ENCODE results near the gene HPCAL1. TPM values are rescaled to one million over a fixed set of nuclear protein-coding genes. Genes with fewer than 3 reads are reported as not detected.

Gene HPCAL1
- total RNA-seq, 1 experiment from 2014 or later, result 5.0 TPM

DNA sequence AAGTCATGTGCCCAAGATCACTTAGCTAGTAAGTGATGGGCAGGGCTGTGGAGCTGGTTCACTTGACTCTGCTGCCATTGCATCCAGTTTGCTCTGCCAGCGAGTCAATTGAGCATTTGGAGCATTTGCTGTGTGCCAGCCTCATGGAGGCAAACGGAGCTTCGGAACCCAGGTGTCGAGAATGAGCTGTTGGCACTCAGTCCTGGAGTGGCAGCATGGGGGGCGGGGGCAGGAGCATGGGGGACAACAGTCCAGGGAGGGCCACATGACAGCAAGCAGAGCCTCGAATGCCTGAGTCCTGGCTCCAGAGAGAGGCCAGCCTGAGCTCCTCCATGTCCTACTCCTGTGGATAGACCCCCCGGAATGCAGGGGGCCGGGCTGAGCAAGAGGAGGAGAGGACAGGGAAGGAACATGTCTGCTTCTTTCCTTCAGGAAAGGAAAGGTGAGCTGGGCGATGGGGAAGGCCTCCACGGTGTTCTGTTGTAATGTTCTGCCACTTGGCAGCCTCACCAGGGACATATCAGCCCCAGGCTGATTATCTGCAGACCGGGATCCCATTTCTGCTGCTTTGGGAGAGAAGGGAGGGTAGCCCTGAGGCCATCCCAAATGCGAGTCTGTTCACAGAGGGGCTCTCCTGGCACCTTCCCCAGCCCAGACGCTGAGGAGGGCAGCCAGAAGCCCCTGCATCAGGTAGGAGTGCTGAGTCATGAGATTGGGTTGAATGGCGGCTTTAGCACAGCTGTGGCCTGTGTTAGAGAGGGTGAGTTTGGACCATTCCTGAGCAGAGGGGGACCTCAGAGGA is 59.6 kb downstream of the HPCAL1 start:
- Histone ChIP-seq H3K4me3 (ENCODE audit: low read length) (no peak overlapping the region), H3K4me1 (ENCODE audit: low read length) (no peaks in the 10 kb centered on the region), H3K9me2 (replicated peaks; ENCODE audit: insufficient read depth, low read length) (no peaks in the 10 kb centered on the region), H3K9ac (ENCODE audit: low read length) (no peak overlapping the region), H3K4me2 (ENCODE audit: low read depth, low read length, poor library complexity, severe bottlenecking) (no peak overlapping the region), H3K9me3 (ENCODE audit: low read length) (no peaks in the 10 kb centered on the region), H3K36me3 (ENCODE audit: insufficient read depth, low read length) (no peaks in the 10 kb centered on the region), H2AFZ (ENCODE audit: low read length) (no peak overlapping the region), H4K20me1 (ENCODE audit: insufficient read depth, low read depth, low read length) (no peaks in the 10 kb centered on the region; the same call in 1 of the 2 replicates), H3K27ac (ENCODE audit: low read length) (no peak overlapping the region), H3K79me2 (ENCODE audit: low read length) (no peaks in the 10 kb centered on the region), H3K27me3 (ENCODE audit: low read length) (no peaks in the 10 kb centered on the region)
- DNase-seq, result no peak

DNA sequence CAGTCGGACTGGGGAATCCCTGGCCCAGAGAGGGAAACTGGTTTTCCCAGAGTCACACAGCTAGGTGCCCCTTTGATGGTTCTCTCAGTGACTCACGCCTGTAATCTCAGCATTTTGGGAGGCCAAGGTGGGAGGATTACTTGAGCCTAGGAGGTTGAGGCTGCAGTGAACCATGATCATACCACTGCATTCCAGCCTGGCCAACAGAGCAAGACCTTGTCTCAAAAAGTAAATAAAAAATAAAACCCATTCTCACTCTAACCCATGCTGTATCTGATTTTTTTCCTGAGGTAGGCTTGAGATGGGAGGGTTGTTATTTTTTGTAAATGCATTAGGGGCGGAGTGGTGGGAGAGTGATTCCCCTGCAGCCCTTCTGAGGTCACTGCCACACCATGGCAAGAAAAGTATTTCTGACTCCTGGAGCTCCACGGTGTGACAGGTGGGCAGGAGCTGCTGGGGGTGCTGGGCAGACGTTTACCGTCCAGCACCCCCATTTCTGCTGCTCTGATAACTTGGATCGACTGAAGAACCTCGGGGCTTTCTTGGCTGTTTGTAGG is 60.3 kb downstream of the HPCAL1 start:
- no peak overlapping the region for H3K27ac ChIP-seq (ENCODE audit: low read length)
- H3K4me3 ChIP-seq (ENCODE audit: low read length), result no peak overlapping the region
- no peaks in the 10 kb centered on the region; the same call in 1 of the 2 replicates for H4K20me1 ChIP-seq (ENCODE audit: insufficient read depth, low read depth, low read length)
- H3K9ac ChIP-seq (ENCODE audit: low read length), result no peak overlapping the region
- H3K9me2 ChIP-seq (replicated peaks; ENCODE audit: insufficient read depth, low read length), result no peaks in the 10 kb centered on the region
- no peaks in the 10 kb centered on the region for H3K4me1 ChIP-seq (ENCODE audit: low read length)
- DNase-seq, result no peak
- H3K36me3 ChIP-seq (ENCODE audit: insufficient read depth, low read length), result no peaks in the 10 kb centered on the region
- no peaks in the 10 kb centered on the region for H3K79me2 ChIP-seq (ENCODE audit: low read length)
- no peaks in the 10 kb centered on the region for H3K9me3 ChIP-seq (ENCODE audit: low read length)
- H3K4me2 ChIP-seq (ENCODE audit: low read depth, low read length, poor library complexity, severe bottlenecking), result no peak overlapping the region
- no peaks in the 10 kb centered on the region for H3K27me3 ChIP-seq (ENCODE audit: low read length)
- H2AFZ ChIP-seq (ENCODE audit: low read length), result no peak overlapping the region

DNA sequence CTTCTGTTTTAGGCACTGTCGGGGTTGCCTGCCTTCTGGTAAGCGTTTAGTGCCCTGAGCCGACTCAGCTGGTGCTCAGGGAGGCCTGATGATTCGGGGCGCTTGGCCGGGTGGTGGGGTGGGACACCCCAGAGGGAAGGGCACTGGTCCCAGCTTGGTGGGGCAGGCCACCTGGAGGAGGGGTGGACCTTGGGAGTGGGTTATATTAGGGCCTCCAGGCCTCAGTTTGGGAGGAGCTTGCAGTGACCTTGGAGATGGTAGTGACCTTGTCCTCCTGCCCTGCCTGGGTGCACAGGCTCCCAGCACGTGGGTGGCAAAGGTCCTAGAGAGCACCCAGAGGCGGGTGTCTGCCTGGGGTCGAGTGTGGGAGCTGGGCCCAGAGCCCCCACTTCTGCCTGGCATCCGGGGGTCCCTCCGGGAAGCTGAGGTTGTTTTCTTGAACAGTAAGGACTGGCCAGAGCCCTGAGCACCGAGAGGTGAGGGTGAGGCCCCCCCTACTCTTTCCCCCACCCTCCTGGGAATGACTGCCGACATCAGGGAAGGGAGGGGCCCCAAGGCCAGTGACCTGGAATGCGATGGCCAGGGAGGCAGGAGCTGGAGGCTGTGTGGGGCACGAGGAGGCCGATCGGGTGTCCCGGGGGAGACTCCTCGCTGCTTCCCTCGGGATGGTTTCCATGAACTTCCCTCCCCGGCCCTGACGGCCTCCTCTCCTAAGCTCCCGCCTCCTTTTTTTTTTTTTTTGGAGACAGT is 61.3 kb downstream of the HPCAL1 start:
- Histone ChIP-seq H3K9ac (ENCODE audit: low read length) (no peak overlapping the region), H3K9me3 (ENCODE audit: low read length) (no peaks in the 10 kb centered on the region), H3K4me3 (ENCODE audit: low read length) (no peak overlapping the region), H3K27me3 (ENCODE audit: low read length) (no peaks in the 10 kb centered on the region), H2AFZ (ENCODE audit: low read length) (no peak overlapping the region), H3K27ac (ENCODE audit: low read length) (no peak overlapping the region), H3K4me1 (ENCODE audit: low read length) (no peaks in the 10 kb centered on the region), H3K4me2 (ENCODE audit: low read depth, low read length, poor library complexity, severe bottlenecking) (no peak overlapping the region), H3K36me3 (ENCODE audit: insufficient read depth, low read length) (no peaks in the 10 kb centered on the region), H3K9me2 (replicated peaks; ENCODE audit: insufficient read depth, low read length) (no peaks in the 10 kb centered on the region), H3K79me2 (ENCODE audit: low read length) (no peaks in the 10 kb centered on the region), H4K20me1 (ENCODE audit: insufficient read depth, low read depth, low read length) (no peaks in the 10 kb centered on the region; the same call in 1 of the 2 replicates)
- no peak for DNase-seq

DNA sequence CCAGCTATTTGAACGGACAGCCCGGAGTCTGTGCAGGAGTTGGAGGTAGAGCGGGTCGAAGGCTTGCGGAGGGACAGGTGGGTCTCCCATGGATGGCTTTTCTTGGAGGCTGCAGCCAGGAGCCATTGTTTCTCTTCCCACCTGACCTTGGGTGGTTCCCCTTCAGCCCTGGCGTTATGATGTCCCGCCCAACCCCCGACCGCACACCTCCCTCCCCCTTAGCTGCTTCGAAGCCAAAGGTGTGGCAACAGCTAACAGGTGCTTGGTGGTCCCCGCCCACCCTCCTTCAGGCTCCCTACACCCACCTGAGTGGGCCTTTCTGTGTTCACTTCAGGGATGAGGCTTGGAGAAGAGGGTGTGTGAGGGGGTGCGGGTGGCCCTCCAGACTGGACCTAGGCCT is 62.7 kb downstream of the HPCAL1 start:
- H3K27me3 ChIP-seq (ENCODE audit: low read length), result no peaks in the 10 kb centered on the region
- H4K20me1 ChIP-seq (ENCODE audit: insufficient read depth, low read depth, low read length), result peaks cover 5% of the 10 kb centered on the region; the same call in 1 of the 2 replicates
- no peaks in the 10 kb centered on the region for H3K79me2 ChIP-seq (ENCODE audit: low read length)
- no peaks in the 10 kb centered on the region for H3K9me2 ChIP-seq (replicated peaks; ENCODE audit: insufficient read depth, low read length)
- no peak overlapping the region for H3K27ac ChIP-seq (ENCODE audit: low read length)
- no peak for DNase-seq
- H3K4me2 ChIP-seq (ENCODE audit: low read depth, low read length, poor library complexity, severe bottlenecking), result no peak overlapping the region
- no peaks in the 10 kb centered on the region for H3K4me1 ChIP-seq (ENCODE audit: low read length)
- no peaks in the 10 kb centered on the region for H3K9me3 ChIP-seq (ENCODE audit: low read length)
- no peak overlapping the region for H3K4me3 ChIP-seq (ENCODE audit: low read length)
- H3K36me3 ChIP-seq (ENCODE audit: insufficient read depth, low read length), result no peaks in the 10 kb centered on the region
- H3K9ac ChIP-seq (ENCODE audit: low read length), result no peak overlapping the region
- H2AFZ ChIP-seq (ENCODE audit: low read length), result no peak overlapping the region

DNA sequence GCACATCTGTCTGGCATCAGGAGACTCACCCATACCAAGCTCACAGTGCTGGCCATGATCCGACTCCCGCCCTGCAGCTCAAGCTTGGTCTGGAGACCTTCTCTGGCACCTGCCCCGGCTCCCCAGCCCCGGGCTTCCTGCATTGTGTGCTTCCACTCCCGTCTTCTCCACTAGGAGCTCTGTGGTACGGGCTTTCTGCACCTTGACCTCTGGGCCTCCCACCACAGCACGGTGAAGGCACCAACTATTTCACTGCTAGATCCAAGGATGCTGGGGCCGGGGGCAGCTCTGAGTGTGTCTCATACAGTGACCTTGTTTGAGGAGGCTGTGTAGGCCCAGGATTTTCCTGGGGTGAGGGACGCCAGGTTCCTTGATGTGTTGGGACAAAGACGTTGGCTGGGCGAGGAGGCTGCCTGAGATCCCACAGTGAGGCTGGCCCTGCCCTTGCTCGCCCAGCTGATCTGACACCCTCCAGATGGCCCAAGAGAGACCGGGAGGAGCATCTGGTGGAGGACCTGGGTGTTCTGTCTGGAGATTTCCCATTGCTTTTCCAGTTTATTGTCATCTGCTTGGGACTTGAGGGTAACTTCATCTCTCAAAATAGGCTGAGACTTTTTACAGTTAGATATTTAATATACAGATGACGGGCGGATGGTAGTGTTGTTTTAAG is 64.0 kb downstream of the HPCAL1 start:
- H3K27ac ChIP-seq (ENCODE audit: low read length), result no peak overlapping the region
- H2AFZ ChIP-seq (ENCODE audit: low read length), result no peak overlapping the region
- H3K9me2 ChIP-seq (replicated peaks; ENCODE audit: insufficient read depth, low read length), result no peaks in the 10 kb centered on the region
- no peak for DNase-seq
- H3K9ac ChIP-seq (ENCODE audit: low read length), result no peak overlapping the region
- no peaks in the 10 kb centered on the region for H3K9me3 ChIP-seq (ENCODE audit: low read length)
- peaks cover 5% of the 10 kb centered on the region; the same call in 1 of the 2 replicates for H4K20me1 ChIP-seq (ENCODE audit: insufficient read depth, low read depth, low read length)
- no peaks in the 10 kb centered on the region for H3K27me3 ChIP-seq (ENCODE audit: low read length)
- H3K79me2 ChIP-seq (ENCODE audit: low read length), result no peaks in the 10 kb centered on the region
- H3K4me1 ChIP-seq (ENCODE audit: low read length), result no peaks in the 10 kb centered on the region
- no peaks in the 10 kb centered on the region for H3K36me3 ChIP-seq (ENCODE audit: insufficient read depth, low read length)
- H3K4me2 ChIP-seq (ENCODE audit: low read depth, low read length, poor library complexity, severe bottlenecking), result no peak overlapping the region
- no peak overlapping the region for H3K4me3 ChIP-seq (ENCODE audit: low read length)

DNA sequence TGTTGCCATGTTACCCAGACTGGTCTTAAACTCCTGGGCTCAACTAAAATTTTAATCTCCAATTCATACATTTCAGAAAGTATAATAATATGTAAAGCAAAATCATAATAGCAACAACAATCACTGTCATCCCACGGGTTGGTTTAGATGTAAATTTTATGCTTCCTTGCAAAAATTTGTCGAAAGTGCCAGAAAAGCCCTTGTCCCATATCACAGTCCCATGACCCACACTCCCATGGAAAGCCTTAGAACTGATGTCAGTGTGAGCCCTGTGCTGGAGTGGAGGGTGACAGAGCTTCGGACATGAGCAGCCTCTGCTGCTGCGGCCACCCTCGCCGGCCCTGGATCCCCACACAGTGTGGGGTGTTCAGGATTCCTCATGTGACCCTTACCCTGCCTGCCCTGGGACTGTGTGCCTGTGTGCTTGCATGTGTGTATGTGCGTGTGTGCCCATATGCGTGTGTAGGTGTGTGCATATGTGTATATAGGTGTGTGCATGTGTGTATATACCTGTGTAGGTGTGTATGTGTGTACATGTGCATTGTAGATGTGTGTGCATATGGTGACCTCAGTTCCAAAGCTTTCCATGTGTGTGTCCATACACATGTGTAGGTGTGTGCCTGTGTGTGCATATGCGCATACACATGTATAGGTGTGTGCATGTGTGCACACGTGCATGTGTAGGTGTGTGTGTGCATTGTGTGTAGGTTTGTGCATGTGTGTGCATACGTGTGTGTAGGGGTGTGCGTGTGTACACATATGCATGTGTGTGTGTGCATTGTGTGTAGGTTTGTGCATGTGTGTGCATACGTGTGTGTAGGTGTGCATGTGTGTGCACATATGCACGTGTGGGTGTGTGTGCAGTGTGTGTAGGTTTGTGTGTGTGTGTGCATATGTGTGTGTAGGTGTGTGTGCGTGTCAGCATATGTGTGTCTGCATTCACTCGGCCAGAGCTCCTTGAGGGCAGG is 65.1 kb downstream of the HPCAL1 start:
- Histone ChIP-seq H3K79me2 (ENCODE audit: low read length) (no peaks in the 10 kb centered on the region), H3K4me3 (ENCODE audit: low read length) (no peak overlapping the region), H2AFZ (ENCODE audit: low read length) (no peak overlapping the region), H3K4me1 (ENCODE audit: low read length) (no peaks in the 10 kb centered on the region), H4K20me1 (ENCODE audit: insufficient read depth, low read depth, low read length) (0 out of 2 replicates have a peak, but pooled peaks cover 5% of the 10 kb centered on the region), H3K9me2 (replicated peaks; ENCODE audit: insufficient read depth, low read length) (no peaks in the 10 kb centered on the region), H3K27me3 (ENCODE audit: low read length) (no peaks in the 10 kb centered on the region), H3K4me2 (ENCODE audit: low read depth, low read length, poor library complexity, severe bottlenecking) (no peak overlapping the region), H3K9me3 (ENCODE audit: low read length) (no peaks in the 10 kb centered on the region), H3K36me3 (ENCODE audit: insufficient read depth, low read length) (no peaks in the 10 kb centered on the region), H3K9ac (ENCODE audit: low read length) (no peak overlapping the region), H3K27ac (ENCODE audit: low read length) (no peak overlapping the region)
- DNase-seq, result no peak

DNA sequence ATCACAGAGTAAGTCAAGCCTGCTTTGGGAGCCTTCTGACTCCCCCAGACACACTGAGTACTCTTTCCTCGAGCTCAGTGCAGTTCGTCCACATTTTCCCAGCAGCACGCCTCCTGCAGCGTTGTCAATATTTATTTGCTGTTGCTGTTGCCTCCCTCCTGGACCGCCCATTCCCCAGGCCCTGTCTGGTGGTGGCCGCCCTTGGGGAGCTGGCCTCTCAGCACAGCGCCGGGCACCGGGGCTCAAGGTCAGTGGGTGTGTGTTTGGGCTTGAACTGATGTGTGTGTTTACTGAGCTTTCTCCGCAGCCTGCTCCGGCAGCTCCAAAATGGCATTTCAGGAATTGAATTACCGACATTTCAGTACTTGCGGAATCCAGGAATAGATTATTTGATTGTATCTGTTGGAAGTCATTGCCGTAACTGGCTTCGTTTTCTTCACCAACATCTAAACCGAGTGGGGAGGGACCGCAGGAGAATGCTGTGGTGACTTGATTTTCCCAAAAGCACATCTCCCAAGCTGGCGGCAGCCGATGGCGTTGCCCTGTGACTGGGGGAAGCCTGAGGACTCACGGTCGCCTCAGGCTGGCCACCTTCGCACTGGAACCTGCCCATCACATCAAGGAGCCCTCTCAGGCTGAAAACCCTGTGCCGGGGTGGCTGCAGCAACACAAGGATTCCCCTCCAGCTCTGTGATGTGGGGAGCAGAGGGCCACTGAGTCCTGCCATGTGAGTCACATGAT is 66.0 kb downstream of the HPCAL1 start:
- Histone ChIP-seq H3K79me2 (ENCODE audit: low read length) (no peaks in the 10 kb centered on the region), H3K4me2 (ENCODE audit: low read depth, low read length, poor library complexity, severe bottlenecking) (no peak overlapping the region), H3K36me3 (ENCODE audit: insufficient read depth, low read length) (no peaks in the 10 kb centered on the region), H3K27ac (ENCODE audit: low read length) (no peak overlapping the region), H3K4me1 (ENCODE audit: low read length) (no peaks in the 10 kb centered on the region), H3K9me3 (ENCODE audit: low read length) (no peaks in the 10 kb centered on the region), H3K4me3 (ENCODE audit: low read length) (no peak overlapping the region), H3K27me3 (ENCODE audit: low read length) (no peaks in the 10 kb centered on the region), H3K9me2 (replicated peaks; ENCODE audit: insufficient read depth, low read length) (no peaks in the 10 kb centered on the region), H3K9ac (ENCODE audit: low read length) (no peak overlapping the region), H2AFZ (ENCODE audit: low read length) (no peak overlapping the region), H4K20me1 (ENCODE audit: insufficient read depth, low read depth, low read length) (0 out of 2 replicates have a peak, but pooled peaks cover 5% of the 10 kb centered on the region)
- DNase-seq, result no peak
